HG03521 (cell line): ENCODE measurements around the gene CCSER2.
"Not testable (repeated sequence)": the region's sequence is repeated elsewhere in the genome, so short reads cannot be mapped to it uniquely, and the experiment has no call there.

Experiments used
- ATAC-seq: cut with Tn5 transposase; IDR thresholded peaks from one replicate; pipeline ENCODE4 v1.9.1; 2021; ENCODE audit warnings: mild to moderate bottlenecking, moderate library complexity; ENCODE audit not compliant: unreplicated experiment

The CCSER2 gene

DNA sequence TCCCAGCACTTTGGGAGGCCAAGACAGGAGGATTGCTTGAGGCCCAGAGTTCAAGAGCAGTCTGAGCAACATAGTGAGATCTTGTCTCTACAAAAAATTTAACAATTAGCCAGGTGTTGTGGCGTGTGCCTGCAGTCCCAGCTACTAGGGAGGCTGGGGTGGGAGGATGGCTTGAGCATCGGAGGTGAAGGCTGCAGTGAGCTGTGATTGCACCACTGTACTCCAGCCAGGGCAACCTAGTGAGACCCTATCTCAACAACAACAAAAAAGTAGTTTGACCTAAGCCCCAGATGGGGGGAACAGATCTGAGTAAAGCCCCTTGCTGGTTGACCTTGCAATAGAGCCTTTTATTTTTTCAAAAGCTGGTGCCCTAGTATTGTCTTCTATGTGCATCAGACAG is 15.6 kb upstream of the CCSER2 start:
- ATAC-seq, result no peak

DNA sequence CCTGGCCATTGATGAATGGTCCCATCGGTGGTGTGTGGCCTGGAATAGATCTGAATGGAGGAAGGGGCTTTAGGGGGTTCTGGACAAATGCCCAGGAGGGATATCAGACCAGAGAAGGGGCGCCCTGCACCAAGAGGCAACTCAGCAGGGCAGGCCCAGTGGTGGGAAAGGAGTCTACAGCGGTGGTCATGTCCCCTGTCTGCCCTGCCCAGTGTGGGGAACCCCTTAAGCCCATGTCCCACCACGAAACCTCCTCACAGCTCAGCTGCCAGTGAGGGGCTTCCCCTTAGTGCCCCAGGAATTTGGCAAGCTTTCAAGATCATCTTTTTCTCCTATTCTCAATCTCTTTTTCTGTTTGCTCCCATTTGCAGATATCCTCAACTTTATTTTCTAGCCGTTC is 14.1 kb upstream of the CCSER2 start:
- no peak for ATAC-seq

DNA sequence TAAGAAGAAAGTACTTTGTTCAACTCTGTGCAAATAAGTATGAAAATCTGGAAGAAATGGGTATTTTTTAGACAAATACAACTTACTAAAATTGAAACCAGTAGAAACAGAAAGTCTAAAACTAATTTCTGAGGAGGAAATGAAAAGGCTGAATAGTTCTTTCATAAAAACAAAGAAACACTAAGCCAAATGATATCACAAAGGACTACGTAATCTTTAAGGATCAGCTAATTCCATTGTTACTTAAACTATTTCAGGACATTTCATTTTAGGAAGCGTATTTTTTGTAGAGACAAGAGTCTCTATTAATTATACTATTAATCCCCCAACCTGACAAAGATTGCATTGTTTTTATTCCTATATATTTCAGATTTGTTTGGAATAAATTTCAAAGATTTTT is 11.2 kb upstream of the CCSER2 start:
- ATAC-seq, result no peak

DNA sequence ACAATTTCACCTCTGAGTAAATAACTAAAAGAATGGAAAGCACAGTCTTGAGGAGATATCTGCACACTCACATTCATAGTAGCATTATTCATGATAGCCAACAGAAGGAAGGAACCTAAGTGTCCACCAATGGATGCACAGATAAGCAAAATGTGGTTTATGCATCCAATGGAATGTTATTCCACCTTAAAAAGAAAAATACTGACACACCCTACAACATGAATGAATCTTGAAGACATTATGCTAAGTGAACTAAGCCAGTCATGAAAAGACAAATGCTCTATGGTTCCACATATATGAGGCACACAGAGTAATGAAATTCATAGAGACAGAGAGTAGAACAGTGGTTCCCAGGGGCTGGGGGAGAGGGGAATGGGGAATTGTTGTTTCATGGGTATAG is 6.5 kb upstream of the CCSER2 start:
- no peak for ATAC-seq

DNA sequence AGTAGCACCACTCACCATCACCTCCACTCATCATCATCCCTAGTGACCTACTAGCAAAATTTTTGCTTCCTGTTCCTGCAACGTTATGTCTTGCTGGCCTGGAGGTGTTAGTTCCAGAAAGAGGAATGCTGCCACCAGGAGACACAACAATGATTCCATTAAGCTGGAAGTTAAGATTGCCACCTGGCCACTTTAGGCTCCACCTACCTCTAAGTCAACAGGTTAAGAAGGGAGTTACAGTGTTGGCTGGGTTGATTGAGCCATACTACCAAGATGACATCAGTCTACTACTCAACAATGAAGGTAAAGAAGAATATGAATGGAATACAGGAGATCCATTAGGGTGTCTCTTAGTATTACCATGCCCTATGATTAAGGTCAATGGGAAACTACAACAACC is 4.8 kb upstream of the CCSER2 start:
- not testable (repeated sequence) for ATAC-seq

DNA sequence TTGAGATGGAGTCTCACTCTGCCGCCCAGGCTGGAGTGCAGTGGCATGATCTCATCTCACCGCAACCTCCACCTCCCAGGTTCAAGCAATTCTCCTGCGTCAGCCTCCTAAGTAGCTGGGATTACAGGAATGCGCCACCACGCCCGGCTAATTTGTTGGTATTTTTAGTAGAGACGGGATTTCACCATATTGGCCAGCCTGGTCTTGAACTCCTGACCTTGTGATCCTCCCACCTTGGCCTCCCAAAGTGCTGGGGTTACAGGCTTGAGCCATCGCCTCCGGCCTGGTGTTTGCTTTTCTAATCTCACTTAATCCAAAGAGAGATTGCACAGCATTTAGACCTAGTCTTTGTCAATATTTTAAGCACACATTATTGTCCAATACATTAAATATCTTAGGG is 1.4 kb upstream of the CCSER2 start:
- not testable (repeated sequence) for ATAC-seq

DNA sequence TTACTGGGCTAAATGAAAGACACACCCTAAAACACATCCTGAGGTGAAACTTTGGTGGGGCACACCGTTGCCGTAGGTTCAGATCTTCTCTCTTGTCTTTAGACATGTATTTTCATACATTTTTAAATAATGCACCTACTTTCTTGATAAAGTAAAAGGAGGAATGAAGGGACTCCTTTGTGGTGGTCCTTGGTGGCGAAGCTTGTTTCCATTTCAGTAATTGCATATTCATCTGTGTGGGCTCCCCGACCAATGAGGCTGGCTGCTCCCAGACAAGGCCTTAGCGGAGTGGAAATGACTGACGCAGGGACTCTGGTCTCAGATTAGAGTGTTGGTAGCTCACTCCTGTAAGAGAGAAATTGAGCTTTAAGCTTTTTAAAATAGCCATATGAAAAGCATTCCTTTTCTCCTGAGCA is 815 bp downstream of the CCSER2 start:
- no peak for ATAC-seq

DNA sequence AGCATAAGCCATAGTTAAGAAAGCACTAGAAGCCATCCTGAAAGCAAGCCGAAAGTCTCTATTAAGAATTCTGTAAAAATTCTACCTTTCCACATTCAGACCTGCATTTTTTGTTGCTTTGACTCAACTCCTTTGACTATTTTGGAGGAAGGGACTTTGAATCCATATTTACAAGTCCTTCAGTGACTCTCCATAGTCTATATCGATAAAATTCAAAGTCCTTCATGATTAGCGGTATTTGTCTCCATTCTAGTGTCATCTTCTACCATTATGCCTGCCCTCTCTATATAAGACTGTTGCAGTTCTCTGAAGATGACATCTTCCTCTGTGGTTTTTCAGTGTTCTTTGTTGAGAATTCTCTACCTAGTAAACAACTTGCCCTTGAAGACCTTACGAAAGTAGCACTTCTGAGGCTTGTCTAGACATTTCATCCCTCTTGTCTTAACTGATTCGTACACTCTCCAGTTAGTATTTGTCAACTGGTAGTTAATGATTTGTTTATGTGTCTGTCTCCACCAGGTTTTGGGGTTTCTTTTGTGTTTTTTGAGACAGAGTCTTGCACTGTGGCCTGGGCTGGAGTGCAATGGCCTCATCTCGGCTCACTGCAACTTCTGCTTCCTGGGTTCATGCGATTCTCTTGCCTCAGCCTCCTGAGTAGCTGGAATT is 1.7 kb downstream of the CCSER2 start:
- ATAC-seq, result peak; percentile 53

DNA sequence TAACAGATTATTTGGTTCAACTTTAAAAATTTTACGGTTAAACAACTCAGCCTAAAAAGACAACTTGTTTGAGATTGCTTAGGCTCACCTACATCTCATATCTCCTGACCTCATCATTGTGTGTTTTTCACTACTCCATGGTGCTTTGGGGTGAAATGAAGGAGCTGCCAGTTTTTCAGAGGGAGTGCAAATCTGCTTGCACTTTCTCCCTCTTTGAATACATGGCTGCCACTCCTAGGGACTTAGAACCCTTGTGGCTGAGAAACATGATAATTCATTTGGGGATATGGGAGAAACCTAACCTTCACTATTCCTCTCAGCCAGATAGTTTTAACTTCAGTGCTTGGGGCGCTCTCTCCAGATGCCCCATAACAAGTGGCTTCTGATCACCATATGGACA is 2.7 kb downstream of the CCSER2 start:
- ATAC-seq, result no peak

DNA sequence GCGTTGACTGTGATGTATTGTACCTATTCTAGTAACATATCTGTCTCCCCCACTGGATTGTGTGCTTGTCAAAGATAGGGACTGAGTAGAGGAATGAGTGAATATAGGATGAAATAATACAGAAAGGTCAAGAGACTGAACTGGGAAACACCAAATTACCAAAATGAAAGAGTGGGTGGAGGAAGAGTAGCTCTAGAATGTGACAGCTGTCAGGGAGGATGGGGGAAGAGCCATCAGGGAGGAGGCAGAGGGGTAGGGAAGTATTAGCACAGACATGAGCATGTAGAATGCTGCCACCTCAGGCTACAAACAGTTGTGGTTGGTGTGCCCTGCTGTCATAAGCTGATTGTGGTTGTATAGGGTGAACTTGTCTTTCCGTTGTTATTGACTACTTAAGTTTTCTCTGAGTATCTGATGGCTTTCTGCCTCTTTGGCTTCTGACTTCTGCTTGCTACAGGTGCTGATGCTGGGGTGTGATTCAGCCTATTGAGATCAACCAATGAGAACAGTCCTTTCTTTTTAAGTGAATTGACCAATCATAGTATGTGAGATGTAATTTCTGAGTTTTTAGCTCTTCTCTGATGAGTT is 5.6 kb downstream of the CCSER2 start:
- ATAC-seq, result peak; percentile 43

DNA sequence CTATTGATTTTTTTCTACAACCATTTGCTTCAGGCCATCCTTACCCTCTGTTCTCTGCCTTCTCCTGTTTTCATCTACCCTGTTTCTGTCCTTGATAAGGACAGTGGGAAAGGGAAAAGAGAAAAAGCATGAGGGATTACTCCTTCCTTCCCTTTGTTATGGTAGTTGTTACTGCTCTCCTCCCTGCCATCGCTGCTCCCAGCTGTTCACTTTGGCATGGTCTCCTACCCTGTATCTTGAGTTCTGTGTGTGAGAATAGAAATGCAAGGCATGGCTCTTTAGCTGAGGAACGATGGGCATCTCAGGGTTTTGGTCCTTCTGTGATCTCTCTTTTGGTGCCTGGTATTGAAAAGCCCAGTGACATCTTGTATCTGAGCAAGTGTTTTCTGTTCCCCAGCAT is 6.4 kb downstream of the CCSER2 start:
- ATAC-seq, result no peak

DNA sequence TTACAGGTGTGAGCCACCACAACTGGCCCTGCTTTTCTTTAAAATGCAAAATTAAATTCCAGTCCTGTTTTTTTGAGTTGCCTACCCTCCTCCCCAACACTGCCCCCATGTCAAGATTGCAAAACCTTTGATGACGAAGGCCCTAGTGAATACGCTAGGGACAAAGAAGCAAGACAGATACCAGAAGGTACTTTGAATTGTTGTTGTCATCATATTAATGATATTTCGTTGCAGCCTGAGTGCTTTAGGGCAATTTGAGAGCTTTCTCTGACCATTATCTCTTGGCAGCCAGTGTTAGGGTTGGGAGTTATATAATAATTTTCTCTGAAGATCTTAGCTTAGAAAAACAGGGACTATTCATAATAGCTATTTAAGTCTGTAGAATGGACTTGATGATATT is 7.1 kb downstream of the CCSER2 start:
- ATAC-seq, result no peak

DNA sequence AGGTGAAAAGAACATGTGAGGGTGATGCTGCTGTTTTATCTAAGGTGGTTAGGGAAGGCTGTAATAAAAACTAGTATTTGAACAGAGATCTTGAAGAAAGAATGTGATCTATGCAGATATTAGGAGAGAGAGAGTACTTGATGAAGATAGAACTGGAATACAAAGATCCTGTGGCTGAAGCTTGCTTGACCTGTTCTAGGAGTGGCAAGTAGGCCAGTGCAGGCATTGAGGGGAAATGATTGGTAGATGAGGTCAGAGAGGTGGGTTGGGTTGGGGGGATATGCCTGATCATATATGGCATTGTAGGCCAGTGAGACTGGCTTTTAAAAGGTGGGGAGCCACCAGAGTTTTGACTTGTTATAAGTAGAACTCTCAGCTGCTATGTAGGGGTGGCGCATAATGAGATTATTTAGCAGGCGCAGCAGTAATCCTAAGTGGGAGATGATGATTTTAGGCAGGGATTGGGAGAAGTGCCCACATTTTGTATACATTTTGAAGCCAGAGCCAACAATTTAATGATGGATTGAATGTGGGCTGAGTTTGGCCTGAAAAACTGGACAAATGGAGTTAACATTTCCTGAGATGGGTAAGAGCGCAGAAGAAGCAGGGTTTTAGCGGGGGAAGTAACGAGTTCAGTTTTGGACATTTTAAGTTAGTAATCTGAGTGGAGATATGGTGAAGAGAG is 8.2 kb downstream of the CCSER2 start:
- no peak for ATAC-seq

DNA sequence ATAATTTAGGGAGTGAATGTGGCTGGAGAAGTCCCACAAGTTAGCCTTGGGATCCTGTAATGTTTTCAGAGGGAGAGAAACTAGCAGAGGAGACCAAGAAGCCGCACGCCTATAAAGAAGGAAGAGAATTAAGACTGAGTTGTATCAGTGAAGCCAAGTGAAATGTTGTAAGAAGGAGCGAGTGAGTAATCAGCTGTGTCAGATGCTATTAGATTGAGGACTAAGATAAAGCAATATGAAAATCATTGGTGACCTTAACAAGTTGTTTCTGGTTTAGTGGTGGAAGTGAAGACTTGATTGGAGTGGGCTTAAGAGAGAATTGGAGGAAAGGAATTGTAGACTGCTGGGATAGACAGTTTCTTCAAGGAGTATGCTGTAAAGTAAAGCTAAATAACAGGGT is 8.8 kb downstream of the CCSER2 start:
- ATAC-seq, result no peak

DNA sequence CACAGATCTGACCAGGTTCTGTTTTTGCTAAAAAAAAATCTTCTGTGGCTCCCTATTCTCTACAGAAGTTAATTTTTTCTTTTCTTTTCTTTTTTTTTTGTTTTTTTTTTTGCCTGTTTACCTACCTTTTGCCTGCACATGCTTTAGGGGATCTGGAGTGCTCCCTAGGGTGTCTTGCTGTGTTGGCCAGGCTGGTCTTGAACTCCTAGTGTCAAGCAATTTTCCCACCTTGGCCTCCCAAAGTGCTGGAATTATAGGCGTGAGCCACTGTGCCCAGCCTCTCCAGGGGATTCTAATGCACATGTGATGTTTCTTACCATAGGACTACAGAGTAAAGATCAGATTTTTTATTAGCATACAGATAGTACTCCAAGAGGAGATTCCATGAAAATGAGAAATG is 10.6 kb downstream of the CCSER2 start:
- ATAC-seq, result no peak

DNA sequence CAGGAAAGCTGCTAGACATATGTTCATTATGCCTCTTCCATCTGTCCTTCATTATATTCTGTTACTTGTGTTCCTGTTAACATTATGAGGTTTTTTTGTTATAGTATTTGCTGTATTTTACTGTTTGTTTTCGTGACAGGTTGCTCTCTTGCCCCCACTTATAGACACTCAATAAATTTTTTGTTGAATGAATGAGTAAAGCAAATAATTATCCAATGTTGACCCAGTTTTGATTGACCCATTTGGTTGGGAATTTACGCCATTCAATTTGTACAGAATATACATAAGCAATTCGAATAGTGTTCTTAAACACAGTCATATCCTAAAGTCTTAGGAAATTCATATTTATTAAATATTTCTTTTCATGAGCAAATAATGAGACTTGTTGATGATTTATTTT is 11.8 kb downstream of the CCSER2 start:
- ATAC-seq, result no peak

DNA sequence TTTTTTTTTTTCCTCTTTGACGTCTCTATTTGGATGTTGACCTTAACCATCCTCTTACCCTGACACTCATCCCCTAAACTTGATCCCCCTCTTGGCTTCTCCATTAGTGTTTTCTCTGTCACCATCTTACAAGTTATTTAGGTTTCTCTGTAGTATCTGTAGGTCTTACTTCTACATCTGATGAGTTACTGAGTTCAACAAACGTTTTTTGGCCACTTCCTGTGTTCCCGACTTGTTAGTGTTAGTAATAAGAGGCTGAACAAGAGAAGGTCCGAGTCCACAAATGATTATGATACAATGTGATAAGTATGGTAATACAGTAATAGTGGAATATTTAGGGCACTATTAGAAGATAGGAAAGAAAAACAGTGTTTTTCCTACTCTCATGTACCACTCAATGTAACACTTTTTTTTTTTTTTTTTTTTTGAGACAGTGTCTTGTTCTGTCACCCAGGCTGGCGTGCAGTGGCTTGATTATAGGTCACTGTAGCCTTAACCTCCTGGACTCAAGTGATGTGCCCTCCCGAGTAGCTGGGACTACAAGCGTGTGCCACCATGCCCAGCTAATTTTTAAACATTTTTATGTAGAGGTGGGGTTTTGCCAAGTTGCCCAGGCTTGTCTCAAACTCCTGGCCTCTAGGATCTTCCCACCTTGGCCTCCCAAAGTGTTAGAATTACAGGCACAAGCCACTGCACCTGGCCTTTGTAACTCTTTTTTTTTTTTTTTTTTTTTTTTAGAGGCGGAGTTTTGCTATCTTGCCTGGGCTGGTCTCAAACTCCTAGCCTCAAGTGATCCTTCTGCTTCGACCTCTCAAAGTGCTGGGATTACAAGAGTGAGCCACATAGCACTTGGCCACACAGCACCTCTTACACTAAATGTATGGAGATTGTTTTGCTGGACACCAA is 12.5 kb downstream of the CCSER2 start:
- no peak for ATAC-seq

DNA sequence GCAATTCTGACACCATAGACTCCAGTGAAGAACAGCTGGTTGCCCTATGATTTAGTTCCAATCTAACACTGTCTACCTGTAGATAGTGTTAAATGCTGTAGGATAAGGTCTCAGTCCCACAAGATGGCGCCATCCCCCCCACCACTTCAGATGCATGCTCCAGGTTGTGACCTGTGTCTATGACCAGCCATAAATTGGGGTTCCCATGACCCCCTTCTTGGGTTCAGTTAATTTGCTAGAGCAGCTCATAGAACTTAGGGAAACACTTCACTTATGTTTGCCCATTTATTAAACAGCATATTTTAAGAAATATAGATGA is 13.1 kb downstream of the CCSER2 start:
- no peak for ATAC-seq

DNA sequence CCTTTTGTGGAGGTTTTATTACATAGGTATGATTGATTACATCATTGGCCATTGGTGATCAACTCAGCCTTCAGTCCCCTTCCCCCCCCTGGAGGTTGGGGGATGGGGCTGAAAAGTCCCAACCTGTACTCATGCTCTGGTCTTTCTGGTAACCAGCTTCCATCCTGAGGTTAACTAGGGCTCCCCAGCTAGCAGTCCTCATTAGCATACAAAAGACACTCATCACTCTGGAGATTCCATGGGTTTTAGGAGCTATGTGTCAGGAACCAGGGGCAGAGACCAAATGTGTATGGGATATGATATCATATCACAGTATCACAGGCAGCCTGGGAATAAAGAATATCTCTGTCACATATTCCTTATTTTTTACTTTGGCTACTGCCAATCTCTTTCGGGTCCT is 13.6 kb downstream of the CCSER2 start:
- ATAC-seq, result no peak

DNA sequence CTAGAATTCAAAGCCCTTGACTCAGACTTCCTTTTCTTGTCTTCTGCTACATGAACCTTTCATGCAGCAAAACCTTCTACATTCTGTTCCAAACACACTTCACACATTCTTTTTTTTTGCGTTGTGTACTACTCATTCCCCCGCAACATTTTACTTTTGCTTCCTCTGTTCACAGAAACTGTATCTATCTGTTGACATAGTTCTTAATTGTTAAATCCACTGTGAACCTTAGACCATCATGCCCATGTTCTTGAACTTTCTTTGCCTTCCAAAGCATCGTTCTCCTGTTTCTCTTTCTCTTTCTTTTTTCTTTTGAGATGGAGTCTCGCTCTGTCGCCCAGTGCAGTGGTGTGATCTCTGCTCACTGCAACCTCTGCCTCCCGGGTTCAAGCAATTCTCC is 14.2 kb downstream of the CCSER2 start:
- ATAC-seq, result no peak

DNA sequence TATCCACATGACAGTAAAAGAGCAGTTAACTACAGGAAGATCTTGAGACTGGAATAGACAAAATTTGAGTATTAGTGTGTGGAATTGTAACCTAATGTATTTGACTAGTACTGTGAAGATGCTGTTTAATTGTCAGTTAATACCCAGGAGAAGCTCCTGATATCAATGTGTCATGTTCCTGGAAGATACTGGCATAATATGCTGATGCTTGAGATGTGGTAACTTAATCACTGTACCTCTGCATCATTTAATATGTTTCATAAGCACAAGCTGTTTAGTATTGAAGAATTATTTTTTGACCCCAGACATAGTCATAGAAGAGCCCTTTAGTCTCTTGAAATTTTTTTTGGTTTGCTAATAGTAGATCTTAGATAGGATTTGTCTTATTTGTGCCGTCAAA is 15.4 kb downstream of the CCSER2 start:
- ATAC-seq, result no peak

DNA sequence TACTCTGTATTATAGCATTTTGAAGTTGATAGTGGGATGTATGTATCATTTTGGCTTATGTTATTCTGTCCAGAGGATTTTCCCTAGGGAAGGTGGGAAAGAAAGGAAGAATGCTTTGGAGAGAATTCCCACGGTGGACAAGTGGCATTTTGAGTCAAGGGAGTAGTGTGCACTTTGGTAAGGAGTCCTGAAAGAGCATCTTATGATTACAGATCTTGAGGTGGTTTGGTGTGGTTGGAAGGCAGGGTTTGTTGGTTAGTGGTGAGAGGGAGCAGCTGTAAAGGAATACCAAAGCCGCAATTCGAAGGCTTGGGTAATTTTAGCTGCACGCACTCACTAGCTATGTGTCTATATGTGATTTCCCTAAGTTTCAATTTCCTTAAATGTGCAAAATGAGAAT is 16.1 kb downstream of the CCSER2 start:
- no peak for ATAC-seq
